ENCODE data around the gene YIPF5.

Gene YIPF5

DNA sequence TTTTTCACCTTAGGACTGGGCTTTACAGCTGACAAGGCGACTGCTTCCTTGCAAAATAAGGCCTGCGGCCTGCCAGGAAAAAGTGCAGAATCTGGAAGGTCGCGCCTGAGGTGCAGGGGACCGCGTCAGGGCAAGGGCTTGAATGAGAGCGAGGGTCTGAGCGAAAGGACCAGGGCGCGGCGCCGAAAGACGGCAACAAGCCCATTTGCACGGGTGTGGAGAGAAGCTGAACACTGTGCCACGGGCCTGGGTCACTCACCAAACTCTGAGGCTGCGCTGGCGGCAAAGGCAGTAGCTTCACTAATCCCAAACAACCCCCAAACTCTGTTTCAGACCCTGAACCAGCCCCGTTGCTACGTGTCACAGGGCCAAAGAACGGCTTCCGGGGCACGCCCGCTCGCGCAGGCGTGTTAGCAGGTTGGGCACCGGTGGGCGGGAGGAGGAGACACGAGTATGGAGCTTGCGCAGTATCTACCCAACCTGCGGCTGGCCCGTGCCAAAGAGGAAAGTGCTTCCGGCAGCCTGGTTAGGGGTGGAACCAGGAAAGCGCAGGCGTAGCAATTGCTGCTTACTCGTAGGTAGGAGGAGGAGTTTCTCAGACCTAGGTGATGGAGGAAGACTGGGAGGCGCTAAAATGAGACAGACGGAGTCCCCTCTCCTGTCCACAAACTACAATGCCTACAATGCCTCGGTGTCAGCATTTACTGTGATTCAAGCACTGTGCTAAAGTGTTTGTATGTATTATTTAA is at the start of gene YIPF5, which contains the start of gene KCTD16:
Gene YIPF5 (minus strand): TSS at position 384 of the 749 bp plus-strand sequence. CDS start 704 bp downstream, outside the sequence.
Gene KCTD16 (plus strand): TSS at position 598 of the 749 bp plus-strand sequence.
- DNase-seq (ENCODE audit: low spot score): peak; percentile 93

GRCh38 chr5:144219869-144220268 is 49.4 kb upstream of the YIPF5 start:
- DNase-seq (ENCODE audit: low spot score): no peak

DNA sequence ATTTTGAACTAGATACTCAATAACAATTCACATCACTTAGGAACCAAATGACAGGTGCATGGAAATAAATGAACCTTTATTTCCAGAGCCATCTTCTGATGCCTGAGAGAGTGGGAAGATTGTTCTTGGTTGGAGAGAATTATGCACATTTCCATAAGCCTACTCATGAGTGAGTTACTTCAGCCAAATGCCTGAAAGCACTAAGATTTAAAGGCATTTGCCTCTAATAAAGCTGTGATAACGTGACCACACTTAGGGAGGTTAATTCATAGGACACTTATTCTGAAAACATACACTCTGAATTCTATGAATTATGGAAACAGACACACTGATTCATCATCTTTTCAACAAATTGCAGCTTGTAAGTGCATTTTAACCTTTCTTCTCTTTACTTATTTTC is 40.2 kb upstream of the YIPF5 start:
- DNase-seq (ENCODE audit: low spot score): peak; percentile 50

DNA sequence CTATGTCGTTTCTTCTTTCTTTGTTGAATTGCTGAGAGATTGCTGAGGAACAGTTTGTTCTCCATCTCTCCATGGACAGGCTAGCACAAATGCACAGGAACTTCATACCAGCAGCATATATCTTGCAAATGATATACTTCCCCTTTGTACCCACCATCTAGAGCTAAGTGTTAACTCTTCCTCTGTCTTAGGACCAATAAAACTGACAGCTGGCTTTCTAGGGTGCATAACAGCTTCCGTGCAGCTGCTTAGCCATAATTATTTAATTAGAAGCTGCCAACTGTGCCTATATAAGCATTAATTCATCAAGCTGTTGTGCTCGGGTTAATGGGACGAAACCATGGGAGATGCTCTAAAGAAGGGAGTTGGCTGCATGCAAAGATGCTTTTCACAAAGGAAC is 38.9 kb upstream of the YIPF5 start:
- no peak for DNase-seq (ENCODE audit: low spot score)

GRCh38 chr5:144207875-144208444 is 37.5 kb upstream of the YIPF5 start:
- no peak for DNase-seq (ENCODE audit: low spot score)

DNA sequence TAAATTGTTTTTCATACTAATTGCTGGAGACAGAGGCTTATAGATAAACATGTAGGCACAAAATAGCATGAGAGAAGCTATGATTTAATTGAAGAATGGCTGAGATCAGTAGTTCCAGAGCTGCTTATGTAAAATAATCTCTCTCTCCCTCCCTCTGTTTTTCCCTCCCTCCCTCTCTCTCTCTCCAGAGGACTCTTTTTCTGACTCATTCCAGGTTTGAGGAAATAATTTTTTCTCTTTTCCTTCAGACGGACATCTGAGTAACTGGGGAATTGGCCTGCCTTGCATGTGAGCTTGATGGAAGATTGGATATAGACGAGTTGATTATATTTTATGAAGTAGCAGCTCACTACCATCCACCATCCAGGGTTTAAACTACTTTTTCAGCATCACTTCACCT is 35.7 kb upstream of the YIPF5 start:
- DNase-seq (ENCODE audit: low spot score): no peak

- no peak for DNase-seq (ENCODE audit: low spot score)
These were observed 34.7 kb upstream of the YIPF5 start for GRCh38 chr5:144205141-144205551.

DNA sequence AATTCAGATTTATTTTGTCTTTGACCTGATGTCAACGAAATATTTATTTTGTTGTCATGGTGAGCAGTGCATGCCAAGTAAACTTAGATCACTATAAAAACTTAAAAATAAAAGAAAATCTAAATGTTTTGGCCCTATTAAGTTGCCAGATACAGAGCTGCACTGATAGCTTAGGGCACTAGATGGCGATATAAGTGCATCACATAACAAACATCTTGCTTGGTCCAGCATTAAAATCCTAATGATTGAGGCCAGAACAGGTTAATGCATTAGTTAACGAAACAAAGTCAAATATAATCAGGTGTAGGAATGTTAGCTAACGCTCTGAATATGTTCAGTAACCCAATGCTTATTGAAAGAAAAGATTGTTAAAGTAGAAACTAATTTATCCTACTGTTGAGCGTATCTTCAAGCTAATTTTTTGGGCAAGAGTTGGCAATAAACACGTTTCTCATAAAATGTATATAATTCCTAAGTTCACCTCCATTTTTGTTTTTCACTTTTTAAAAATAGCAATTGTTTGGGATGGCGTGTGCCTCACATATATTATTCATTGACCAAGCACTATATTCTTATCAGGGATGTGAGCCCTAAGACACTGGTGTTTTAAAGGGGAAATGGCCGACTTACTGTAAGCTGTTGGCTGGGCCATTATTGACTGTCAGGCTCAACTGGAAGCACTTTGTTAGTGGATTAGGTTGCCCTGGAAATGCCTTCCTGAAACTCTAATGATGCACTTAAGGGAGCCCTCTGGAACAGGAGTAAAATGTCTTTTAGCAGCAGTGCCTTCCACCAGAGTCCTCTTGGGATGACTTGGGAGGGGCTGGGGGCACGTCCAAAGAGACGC is 33.5 kb upstream of the YIPF5 start:
- peak; percentile 61 for DNase-seq (ENCODE audit: low spot score)

GRCh38 chr5:144202726-144203125 is 32.3 kb upstream of the YIPF5 start:
- no peak for DNase-seq (ENCODE audit: low spot score)

DNA sequence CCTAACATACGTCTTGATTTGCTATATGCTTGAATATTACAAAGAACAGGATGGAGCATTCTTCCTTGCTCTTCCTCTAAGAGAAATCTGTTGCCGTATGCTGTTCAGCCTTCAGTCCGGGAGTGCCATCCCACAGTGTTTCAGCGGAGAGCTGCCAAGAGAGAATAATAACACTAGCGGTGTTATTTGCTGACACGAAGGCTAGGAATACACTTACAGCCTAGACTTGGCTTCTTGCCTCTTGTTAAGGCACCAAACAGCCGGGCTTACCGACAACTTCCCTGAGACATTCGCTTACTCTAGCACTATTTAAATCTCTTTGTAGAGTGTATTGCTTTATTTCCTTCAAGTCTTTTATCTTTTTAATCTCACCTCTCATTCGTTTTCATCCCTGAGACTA is 31.6 kb upstream of the YIPF5 start:
- no peak for DNase-seq (ENCODE audit: low spot score)

- no peak for DNase-seq (ENCODE audit: low spot score)
These were observed 31.1 kb upstream of the YIPF5 start for GRCh38 chr5:144201588-144201987.

- no peak for DNase-seq (ENCODE audit: low spot score)
These were observed 27.9 kb upstream of the YIPF5 start for GRCh38 chr5:144198386-144198785.

DNA sequence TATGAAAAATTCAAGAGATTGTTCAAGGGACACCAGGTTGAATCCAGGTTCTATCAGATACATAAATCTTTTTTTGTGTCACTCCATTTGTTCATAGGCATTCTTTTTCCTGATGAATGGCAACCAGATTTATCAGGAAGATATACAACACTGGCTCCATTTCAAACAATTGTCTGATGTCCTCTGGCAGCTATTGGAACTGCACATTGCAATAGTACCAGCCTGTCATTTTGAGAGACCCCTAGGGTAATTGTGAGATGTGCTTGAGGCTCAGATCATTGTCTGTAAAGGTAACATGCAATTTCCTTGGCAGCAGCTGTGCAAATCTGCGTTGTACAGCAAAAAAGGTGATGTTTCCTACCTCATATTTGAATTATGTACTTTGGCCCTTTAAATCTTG is 26.2 kb upstream of the YIPF5 start:
- no peak for DNase-seq (ENCODE audit: low spot score)

DNA sequence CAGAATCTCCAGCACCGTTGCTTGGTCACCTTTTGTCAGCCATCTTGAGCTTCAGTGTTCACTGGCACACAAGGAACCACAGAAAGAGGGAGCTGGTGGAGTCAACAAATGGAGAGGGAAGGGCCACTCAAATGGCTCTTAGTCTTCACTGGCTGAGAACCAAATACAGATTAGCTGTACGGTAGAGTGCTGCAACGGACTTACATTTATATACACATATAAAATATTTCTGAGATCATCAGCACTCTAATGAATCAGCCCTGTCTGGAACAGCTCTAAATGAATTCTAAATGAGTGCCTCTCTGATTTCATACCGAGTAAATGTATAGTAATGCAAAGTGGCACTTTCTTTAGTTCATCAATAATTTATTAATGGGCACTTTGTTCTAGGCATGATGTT is 25.0 kb upstream of the YIPF5 start:
- DNase-seq (ENCODE audit: low spot score): no peak

GRCh38 chr5:144194144-144194543 is 23.7 kb upstream of the YIPF5 start:
- DNase-seq (ENCODE audit: low spot score): no peak

DNA sequence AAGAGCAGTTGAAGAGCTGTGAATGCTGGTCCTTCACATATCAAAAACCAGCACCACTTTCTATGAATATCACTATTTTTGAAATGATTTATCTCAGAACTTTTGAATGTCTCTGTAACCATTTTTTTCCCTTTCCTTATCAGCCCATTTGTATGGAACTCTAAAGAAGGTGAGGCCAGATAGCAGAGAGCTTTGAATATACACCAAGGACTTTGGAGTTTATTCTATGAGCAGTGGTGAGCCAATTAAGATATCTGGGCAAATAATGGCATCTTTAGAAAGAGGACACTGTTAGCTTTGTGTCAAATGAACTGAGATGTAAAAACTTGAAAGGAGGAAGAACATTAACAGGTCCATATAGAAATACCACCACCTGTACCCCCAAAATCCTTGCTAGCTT is 22.2 kb upstream of the YIPF5 start:
- DNase-seq (ENCODE audit: low spot score): no peak

DNA sequence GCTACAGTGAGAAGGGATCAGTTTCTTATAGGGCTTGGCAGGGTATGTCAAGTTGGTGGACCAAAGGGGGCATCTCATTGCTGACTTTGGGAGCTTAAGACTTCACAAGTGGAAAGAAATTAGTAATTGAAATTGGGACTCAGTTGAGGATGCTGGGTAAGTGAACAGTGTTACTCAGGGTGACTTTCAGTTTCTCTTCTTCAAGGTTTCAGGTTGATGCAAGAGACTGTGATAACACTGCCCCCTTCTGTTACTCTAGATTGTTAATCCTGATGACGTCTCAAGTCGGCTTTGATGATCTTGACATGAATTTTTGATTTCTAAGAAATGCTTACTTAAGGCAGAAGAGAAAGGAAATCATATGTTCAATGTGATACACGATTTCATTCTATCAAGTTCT is 21.5 kb upstream of the YIPF5 start:
- no peak for DNase-seq (ENCODE audit: low spot score)

- no peak for DNase-seq (ENCODE audit: low spot score)
These were observed 21.1 kb upstream of the YIPF5 start for GRCh38 chr5:144191531-144191930.

- DNase-seq (ENCODE audit: low spot score): no peak
These were observed 19.5 kb upstream of the YIPF5 start for GRCh38 chr5:144189800-144190429.

- DNase-seq (ENCODE audit: low spot score): no peak
These were observed 17.3 kb upstream of the YIPF5 start for GRCh38 chr5:144187699-144188294.

DNA sequence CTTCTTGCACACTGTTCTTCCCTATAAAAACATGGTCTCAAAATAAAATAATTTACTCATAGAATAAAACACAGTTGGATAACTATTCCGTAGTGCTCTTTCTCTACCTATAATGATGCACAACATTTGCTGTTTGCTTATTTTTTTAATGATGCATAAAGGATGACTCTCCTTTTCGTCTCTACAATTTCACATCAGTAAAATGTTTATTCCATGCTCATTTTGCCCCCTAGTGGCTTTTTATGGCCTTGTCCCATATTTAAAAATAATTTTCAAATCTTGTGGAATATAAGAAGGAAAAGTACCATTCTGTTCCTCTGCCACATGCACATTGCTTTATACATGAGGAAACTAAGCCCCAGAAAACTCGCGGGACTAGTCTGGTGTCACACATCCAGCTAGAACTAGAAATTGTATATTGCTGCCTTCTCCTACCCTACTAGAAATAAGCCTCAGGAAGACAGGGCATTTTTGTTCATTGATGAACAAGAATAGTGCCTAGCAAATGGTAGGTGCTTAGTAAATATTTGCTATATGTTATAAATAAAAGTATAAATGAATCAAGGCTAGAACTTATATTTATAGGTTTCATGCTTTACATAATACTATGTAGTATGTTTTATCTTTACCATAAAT is 12.9 kb upstream of the YIPF5 start:
- DNase-seq (ENCODE audit: low spot score): no peak

Measured in putamen (tissue), 1 donor.